K562 (cell line): Measurements from ENCODE around the gene STX1A. TPM values are rescaled to one million over a fixed set of nuclear protein-coding genes. Genes with fewer than 3 reads are reported as not detected.
A peak's percentile ranks its signal among the peaks of the same experiment; 100 is the strongest.

Source experiments
- ARNT ChIP-seq, 2 experiments: fragments of 450-650 bp; IDR thresholded peaks; 2 replicates each; pipeline ENCODE4 v1.6.1; 2016; ENCODE audit warnings: mild to moderate bottlenecking in 1 of 2
- EHMT2 ChIP-seq: fragments of 450-650 bp; IDR thresholded peaks from 2 replicates; pipeline ENCODE4 v1.6.1; 2018; ENCODE audit warnings: antibody characterized with exemption
- ETV1 ChIP-seq: fragments of 450-650 bp; conservative IDR thresholded peaks from 2 replicates; pipeline ENCODE4 v1.6.1; 2016; ENCODE audit warnings: missing genetic modification characterization, control low read depth, low read depth, missing compliant biosample characterization
- GABPA ChIP-seq: fragments of 200-800 bp; sonication (Bioruptor generic); conservative IDR thresholded peaks from 2 replicates; pipeline ENCODE4 v1.6.1; 2016; ENCODE audit warnings: low read depth, missing genetic modification characterization, missing compliant biosample characterization
- KAT7 ChIP-seq: sonication (generic); formaldehyde crosslinking; IDR thresholded peaks from 2 replicates; pipeline ENCODE4 v1.8.0; 2022; ENCODE audit warnings: missing genetic modification reagents, mild to moderate bottlenecking, borderline replicate concordance
- NELFE ChIP-seq: IDR thresholded peaks from 2 replicates; pipeline ENCODE4 v1.6.1; 2011; ENCODE audit warnings: mild to moderate bottlenecking; ENCODE audit not compliant: insufficient read depth, insufficient read length
- ZC3H11A ChIP-seq: IDR thresholded peaks from 2 replicates; pipeline ENCODE4 v1.6.1; 2012; ENCODE audit warnings: low read depth, low read length, improper control_type of control experiment
- polyA plus RNA-seq, 8 experiments: library from polyadenylated mRNA; depleted of rRNA in 4 of 8; stranded (reverse) in 5 of 8; unstranded in 3 of 8; fragments of >200 nt; fragmentation: Nextera tagmentation in 2 of 8; fragmentation: Illumina TruSeq in 1 of 8; extraction: Ambion mirVana in 2 of 8; extraction: Trizol in 1 of 8; gene quantifications; 2 replicates each; pipeline versions ENCODE4 v1.2.1 to v1.2.3, GENCODE V29; 2011 to 2014; ENCODE audit warnings: inconsistent platforms in 1 of 8, missing spikeins in 1 of 8
- total RNA-seq, 7 experiments: library from RNA; depleted of rRNA in 6 of 7; stranded (reverse); fragments of >200 nt in 6 of 7; fragmentation: Illumina TruSeq in 2 of 7; extraction: Trizol in 2 of 7; gene quantifications; 2 replicates each; pipeline versions ENCODE4 v1.2.1 to v1.2.3, GENCODE V29; 2011 to 2021; ENCODE audit warnings: low replicate concordance in 1 of 7
- TF ChIP-seq, protein P1 (sequence below), 2 experiments: fragments of 450-650 bp in 1 of 2; sonication (generic) in 1 of 2; formaldehyde crosslinking in 1 of 2; IDR thresholded peaks; 2 replicates each; pipeline versions ENCODE4 v1.7.1 to v1.9.0; 2016 to 2022; ENCODE audit warnings: inconsistent platforms in 1 of 2, mild to moderate bottlenecking in 1 of 2, missing genetic modification reagents in 1 of 2
- TF ChIP-seq, protein P2 (sequence below): sonication (generic); IDR thresholded peaks from 2 replicates; pipeline ENCODE4 v1.6.1; 2016
- TF ChIP-seq, protein P3 (sequence below): sonication (generic); formaldehyde crosslinking; IDR thresholded peaks from 2 replicates; pipeline ENCODE4 v1.8.0; 2022; ENCODE audit warnings: missing genetic modification reagents, mild to moderate bottlenecking, borderline replicate concordance
- TF ChIP-seq, protein P4 (sequence below): conservative IDR thresholded peaks from 2 replicates; pipeline ENCODE4 v1.6.1; 2011; ENCODE audit warnings: low read depth, mild to moderate bottlenecking, low read length; ENCODE audit not compliant: control insufficient read depth

STX1A gene
- total and polyA plus RNA-seq, 9 of the 15 experiments (the other 6 are each of a cell fraction or from before 2014, with no cell fraction given): 0.04 to 15.1 (median 6.3) TPM

DNA sequence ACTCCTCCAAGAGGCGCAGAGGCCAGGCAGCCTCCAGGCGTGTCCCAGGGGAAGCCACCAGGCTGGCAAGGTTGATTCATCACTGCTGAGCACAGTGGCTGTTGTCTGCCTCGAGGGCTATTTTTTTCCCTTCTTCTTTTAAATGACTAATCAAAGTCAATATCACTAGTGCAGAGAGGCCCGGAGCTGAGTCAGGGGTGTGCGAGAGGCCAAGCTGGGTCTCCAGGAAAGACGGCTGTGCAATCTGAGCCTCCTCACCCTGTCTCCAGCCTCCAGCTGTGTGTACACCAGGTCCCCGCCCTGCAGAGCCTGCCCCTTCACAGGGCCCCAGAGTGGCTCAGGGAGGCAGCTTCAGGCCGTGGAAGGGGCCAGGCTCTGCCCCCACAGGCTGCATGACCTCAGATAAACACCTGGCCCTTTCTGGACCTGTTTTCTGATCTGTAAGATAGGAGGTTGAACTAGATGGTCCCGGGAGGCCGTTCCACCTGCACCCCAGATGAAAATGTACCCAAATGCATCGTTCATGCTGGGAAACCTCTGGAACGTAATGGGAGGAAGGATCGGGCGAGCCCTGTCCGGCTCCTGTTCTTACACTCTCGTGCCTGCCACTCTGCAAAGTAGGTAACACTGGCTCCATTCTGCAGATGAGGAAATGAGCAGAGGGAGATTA lies 3.7 kb downstream of the STX1A start (continued):
- TF ChIP-seq, protein P1, sequence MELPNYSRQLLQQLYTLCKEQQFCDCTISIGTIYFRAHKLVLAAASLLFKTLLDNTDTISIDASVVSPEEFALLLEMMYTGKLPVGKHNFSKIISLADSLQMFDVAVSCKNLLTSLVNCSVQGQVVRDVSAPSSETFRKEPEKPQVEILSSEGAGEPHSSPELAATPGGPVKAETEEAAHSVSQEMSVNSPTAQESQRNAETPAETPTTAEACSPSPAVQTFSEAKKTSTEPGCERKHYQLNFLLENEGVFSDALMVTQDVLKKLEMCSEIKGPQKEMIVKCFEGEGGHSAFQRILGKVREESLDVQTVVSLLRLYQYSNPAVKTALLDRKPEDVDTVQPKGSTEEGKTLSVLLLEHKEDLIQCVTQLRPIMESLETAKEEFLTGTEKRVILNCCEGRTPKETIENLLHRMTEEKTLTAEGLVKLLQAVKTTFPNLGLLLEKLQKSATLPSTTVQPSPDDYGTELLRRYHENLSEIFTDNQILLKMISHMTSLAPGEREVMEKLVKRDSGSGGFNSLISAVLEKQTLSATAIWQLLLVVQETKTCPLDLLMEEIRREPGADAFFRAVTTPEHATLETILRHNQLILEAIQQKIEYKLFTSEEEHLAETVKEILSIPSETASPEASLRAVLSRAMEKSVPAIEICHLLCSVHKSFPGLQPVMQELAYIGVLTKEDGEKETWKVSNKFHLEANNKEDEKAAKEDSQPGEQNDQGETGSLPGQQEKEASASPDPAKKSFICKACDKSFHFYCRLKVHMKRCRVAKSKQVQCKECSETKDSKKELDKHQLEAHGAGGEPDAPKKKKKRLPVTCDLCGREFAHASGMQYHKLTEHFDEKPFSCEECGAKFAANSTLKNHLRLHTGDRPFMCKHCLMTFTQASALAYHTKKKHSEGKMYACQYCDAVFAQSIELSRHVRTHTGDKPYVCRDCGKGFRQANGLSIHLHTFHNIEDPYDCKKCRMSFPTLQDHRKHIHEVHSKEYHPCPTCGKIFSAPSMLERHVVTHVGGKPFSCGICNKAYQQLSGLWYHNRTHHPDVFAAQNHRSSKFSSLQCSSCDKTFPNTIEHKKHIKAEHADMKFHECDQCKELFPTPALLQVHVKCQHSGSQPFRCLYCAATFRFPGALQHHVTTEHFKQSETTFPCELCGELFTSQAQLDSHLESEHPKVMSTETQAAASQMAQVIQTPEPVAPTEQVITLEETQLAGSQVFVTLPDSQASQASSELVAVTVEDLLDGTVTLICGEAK (IDR thresholded peaks at IDR 0.05): no peak
- TF ChIP-seq, protein P1 (CRISPR knock-in tag; IDR thresholded peaks at IDR 0.05): no peak
- TF ChIP-seq ETV1 (0 out of 2 replicates have a peak, but pooled peaks have one; percentile 7), GABPA (no peak), EHMT2 (no peak), ARNT (IDR thresholded peaks at IDR 0.05) (peak in 1 of 2 experiments; percentile 35; a peak in 1 of 4 replicates), NELFE (no peak), KAT7 (CRISPR knock-in tag) (no peak), ZC3H11A (no peak)
- TF ChIP-seq, protein P2, sequence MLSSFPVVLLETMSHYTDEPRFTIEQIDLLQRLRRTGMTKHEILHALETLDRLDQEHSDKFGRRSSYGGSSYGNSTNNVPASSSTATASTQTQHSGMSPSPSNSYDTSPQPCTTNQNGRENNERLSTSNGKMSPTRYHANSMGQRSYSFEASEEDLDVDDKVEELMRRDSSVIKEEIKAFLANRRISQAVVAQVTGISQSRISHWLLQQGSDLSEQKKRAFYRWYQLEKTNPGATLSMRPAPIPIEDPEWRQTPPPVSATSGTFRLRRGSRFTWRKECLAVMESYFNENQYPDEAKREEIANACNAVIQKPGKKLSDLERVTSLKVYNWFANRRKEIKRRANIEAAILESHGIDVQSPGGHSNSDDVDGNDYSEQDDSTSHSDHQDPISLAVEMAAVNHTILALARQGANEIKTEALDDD: peak; percentile 60; the same call in 1 of the 2 replicates
- TF ChIP-seq, protein P3, sequence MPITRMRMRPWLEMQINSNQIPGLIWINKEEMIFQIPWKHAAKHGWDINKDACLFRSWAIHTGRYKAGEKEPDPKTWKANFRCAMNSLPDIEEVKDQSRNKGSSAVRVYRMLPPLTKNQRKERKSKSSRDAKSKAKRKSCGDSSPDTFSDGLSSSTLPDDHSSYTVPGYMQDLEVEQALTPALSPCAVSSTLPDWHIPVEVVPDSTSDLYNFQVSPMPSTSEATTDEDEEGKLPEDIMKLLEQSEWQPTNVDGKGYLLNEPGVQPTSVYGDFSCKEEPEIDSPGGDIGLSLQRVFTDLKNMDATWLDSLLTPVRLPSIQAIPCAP (CRISPR knock-in tag): no peak
- TF ChIP-seq, protein P4, sequence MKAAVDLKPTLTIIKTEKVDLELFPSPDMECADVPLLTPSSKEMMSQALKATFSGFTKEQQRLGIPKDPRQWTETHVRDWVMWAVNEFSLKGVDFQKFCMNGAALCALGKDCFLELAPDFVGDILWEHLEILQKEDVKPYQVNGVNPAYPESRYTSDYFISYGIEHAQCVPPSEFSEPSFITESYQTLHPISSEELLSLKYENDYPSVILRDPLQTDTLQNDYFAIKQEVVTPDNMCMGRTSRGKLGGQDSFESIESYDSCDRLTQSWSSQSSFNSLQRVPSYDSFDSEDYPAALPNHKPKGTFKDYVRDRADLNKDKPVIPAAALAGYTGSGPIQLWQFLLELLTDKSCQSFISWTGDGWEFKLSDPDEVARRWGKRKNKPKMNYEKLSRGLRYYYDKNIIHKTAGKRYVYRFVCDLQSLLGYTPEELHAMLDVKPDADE: peak; percentile 77
